Fibroblast of skin of abdomen (primary cell): ENCODE measurements around the gene KHDC4. TPM values are rescaled to one million over a fixed set of nuclear protein-coding genes. Genes with fewer than 3 reads are reported as not detected.
A peak's percentile ranks its signal among the peaks of the same experiment; 100 is the strongest.

Experiments used
- DNase-seq: peaks from one replicate; pipeline ENCODE4 v3.0.0-alpha.2; 2013
- polyA plus RNA-seq, 2 experiments: library from polyadenylated mRNA; unstranded; fragments of 120-200 nt; gene quantifications; one replicate each; pipeline ENCODE4 v1.2.1, GENCODE V29; 2013; ENCODE audit not compliant: insufficient read length in 2 of 2

Gene KHDC4
- polyA plus RNA-seq (2013, experiment 1 of 2; ENCODE audit: insufficient read length) = 22.9 TPM
- 22.7 TPM for polyA plus RNA-seq (2013, experiment 2 of 2; ENCODE audit: insufficient read length)

DNA sequence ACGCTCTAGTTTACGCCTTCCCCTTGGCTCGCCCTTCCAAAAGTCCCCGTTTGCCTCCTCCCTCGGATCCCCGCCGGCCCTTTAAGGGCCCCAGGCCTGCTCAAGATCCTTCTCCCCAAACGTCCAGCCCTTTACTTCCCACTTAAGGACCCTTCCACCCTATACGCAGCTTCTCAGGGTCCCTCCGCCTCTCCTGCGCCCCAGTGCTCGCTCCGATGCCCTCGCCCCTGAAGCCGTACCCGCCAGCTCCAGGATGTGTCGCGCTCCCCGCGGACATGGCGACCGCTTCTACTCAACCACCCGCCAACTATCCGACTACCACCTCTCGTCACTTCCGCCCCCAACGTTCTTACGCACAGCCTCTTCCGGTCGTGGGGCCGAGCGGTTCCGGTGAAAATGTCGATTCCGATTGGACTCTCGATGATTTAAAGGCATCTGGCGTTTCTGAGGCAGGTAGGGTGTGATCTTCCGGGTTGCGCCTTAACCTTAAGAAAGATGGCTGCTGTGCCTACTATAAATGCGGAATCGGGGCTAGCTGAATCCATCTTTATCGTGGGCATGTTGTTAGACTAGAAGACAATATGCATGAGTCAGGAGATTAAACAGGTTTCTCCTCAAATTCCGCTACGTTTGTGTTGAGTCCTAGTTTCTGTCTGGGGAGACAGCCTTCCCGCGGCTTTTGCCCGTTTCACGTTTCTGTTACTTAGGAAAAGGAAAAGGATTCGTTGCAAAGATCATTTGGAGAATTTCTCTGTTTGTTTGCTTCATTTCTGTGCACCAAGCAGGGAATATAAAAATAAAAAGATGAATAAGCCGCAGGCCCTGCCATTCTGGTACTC is at the start of gene KHDC4:
Gene KHDC4 (minus strand): TSS at position 317 of the 839 bp plus-strand sequence. CDS start 40 bp downstream, at position 277.
- peak; percentile 99 for DNase-seq

- DNase-seq = peak; percentile 100
Measured at GRCh38 chr1:155983191-155984024, 49.2 kb upstream of the KHDC4 start.

- no peak for DNase-seq
Measured at GRCh38 chr1:155982106-155982505, 47.9 kb upstream of the KHDC4 start.

DNA sequence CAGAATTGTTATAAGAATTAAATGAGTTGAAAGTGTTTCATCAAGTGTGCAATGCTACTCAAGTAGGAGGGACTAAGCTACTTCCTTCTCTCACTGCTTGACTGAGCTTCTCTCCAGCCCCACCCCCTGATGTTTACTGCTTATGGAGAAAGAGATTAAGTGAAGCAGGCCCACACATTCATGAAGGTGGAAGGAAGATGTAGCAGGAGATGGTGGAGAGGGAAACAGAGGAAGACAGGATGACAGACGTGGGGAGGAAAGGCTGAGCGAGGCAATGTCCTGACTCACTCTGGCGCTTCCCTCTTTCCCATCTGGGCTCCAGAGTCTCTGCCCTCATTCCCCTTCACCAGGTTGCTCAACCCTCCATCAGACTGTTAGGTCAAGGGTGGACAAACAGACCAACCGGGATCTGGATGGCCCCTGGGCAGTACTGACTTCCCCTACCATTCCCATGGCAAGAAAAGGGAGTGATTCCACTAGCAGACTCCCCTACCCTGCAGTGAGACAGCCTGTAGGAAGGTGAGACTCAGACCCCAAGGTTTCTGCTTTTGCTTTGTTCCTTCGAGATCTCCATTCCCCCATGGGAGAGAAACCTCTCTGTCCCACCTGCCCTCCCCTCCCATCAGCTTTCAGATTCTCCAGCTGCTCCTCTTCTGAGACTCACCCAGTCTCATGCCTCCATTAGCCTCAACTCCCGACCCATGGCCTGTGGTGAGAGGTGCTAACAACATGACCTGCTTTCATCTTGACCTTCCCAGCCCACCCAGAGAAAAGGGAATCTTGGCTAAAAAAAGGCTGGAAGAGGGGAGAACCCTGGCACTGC is 47.3 kb upstream of the KHDC4 start:
- DNase-seq = peak; percentile 79

- DNase-seq = peak; percentile 39
Measured at GRCh38 chr1:155979597-155980343, 45.6 kb upstream of the KHDC4 start.

- peak; percentile 48 for DNase-seq
Measured at GRCh38 chr1:155978973-155979429, 44.8 kb upstream of the KHDC4 start.

- DNase-seq = peak; percentile 83
Measured at GRCh38 chr1:155978325-155978972, 44.2 kb upstream of the KHDC4 start, which contains the start of gene ARHGEF2. TSS of gene ARHGEF2 (minus strand) at chr1:155978547. CDS start at chr1:155978427, 120 bp downstream.

- DNase-seq = peak; percentile 26
Measured at GRCh38 chr1:155977690-155978324, 43.6 kb upstream of the KHDC4 start.

GRCh38 chr1:155976913-155977689 is 42.9 kb upstream of the KHDC4 start:
- DNase-seq = no peak

DNA sequence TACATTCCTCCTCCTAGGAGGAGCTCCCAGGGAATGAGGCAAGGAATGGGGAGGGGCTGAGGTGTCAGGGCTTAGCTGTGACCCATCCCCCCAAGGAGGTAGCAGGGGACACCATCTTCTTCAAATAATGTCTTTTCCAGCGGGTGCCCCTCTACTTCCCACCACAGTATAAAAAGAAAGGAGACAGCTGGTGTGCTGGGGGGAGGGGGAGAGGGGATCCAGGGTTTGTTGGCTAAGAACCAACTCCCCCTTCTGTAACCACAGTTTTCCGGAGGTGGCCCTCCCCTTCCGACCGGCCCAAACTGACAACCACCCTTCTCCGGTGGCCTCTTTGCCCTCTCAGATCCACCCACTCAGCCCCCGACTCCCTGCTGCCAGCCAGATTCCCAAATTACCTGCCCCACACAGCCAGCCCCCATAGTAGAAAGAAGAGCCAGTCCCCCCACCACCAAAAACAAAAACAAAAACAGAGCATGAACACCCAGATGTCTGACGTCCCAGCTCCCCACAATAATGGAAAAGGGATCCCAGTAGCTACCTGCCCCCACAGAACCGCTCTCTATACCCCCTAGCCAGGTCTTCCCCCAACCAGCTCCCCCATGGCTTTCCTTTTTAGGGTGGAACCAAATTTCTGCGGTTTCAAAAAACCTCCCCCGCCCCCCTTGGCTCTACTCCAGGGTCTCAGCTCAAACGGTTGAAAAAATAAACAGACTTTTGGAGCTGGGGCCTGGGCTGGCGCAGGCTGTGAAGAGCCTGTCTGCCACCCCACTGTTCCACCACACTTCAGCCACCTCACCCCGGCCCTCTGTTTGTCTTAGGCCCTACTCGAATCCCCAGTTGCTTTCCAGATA is 42.1 kb upstream of the KHDC4 start:
- DNase-seq = peak; percentile 82

GRCh38 chr1:155975375-155976061 is 41.3 kb upstream of the KHDC4 start:
- DNase-seq = no peak

- DNase-seq = no peak
Measured at GRCh38 chr1:155974208-155975115, 40.2 kb upstream of the KHDC4 start.

DNA sequence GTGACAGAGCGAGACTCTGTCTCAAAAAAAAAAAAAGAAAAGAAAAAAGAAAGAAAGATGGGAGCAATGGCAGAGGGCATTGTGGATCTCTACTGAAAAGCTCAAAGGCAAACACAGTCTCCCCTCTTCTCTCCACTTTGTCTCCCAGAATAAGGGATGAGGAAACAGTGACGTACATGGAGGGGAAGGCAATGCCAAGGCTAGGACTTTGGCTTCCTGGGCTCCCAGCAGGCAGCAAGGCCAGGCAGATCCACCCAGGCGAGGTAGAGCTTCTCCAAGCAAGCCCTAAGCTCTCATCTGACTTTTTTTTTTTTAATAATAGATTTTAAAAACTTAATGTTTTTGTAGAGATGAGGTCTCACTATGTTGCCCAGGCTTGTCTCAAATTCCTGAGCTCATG is 39.5 kb upstream of the KHDC4 start:
- no peak for DNase-seq

- DNase-seq = no peak
Measured at GRCh38 chr1:155971910-155972809, 37.9 kb upstream of the KHDC4 start.

GRCh38 chr1:155970531-155971167 is 36.4 kb upstream of the KHDC4 start:
- peak; percentile 70 for DNase-seq
